ENCODE measurements around the gene TMPRSS4. TPM values are rescaled to one million over a fixed set of nuclear protein-coding genes. Genes with fewer than 3 reads are reported as not detected.

Gene TMPRSS4
- total RNA-seq, 3 donors from 2014 or later (not counting 1 experiment from before 2014, with no cell fraction given), result not detected

GRCh38 chr11:118164885-118165284 lies 88.0 kb downstream of the TMPRSS4 start:
- no peak overlapping the region for H3K4me3 ChIP-seq (ENCODE audit: low read length)
- ATAC-seq, result no peak
- no peak overlapping the region for H3K27ac ChIP-seq (ENCODE audit: low read length)
- intact Hi-C loops (cut with micrococcal nuclease), result no loop called here
- H3K27ac Mint-ChIP-seq, result no peak overlapping the region
- no peak for DNase-seq
- H3K36me3 ChIP-seq (ENCODE audit: control insufficient read depth, insufficient read depth, low read length), result no peaks in the 10 kb centered on the region
- no peak overlapping the region for H3K4me3 Mint-ChIP-seq
- no peaks in the 10 kb centered on the region for H3K4me1 ChIP-seq (ENCODE audit: control insufficient read depth, insufficient read depth, low read length)
- H3K27me3 Mint-ChIP-seq (ENCODE audit: low read depth in 2 of 2), result peaks cover 6 to 7% of the 10 kb centered on the region in 2 donors
- no peaks in the 10 kb centered on the region for H3K9me3 Mint-ChIP-seq
- no peaks in the 10 kb centered on the region for H3K4me1 Mint-ChIP-seq
- H3K27me3 ChIP-seq (ENCODE audit: control insufficient read depth, insufficient read depth, low read length), result no peaks in the 10 kb centered on the region
- H3K9me3 ChIP-seq (ENCODE audit: control insufficient read depth, insufficient read depth, low read length), result no peaks in the 10 kb centered on the region
- no peaks in the 10 kb centered on the region for H3K36me3 Mint-ChIP-seq
- 86% methylated on average over 1 of the region's 2 CpGs for WGBS (ENCODE audit: insufficient coverage)
- TF ChIP-seq, protein P1, sequence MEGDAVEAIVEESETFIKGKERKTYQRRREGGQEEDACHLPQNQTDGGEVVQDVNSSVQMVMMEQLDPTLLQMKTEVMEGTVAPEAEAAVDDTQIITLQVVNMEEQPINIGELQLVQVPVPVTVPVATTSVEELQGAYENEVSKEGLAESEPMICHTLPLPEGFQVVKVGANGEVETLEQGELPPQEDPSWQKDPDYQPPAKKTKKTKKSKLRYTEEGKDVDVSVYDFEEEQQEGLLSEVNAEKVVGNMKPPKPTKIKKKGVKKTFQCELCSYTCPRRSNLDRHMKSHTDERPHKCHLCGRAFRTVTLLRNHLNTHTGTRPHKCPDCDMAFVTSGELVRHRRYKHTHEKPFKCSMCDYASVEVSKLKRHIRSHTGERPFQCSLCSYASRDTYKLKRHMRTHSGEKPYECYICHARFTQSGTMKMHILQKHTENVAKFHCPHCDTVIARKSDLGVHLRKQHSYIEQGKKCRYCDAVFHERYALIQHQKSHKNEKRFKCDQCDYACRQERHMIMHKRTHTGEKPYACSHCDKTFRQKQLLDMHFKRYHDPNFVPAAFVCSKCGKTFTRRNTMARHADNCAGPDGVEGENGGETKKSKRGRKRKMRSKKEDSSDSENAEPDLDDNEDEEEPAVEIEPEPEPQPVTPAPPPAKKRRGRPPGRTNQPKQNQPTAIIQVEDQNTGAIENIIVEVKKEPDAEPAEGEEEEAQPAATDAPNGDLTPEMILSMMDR (IDR thresholded peaks at IDR 0.05), result no peak

- Mint-ChIP-seq H3K4me3 (no peak overlapping the region), H3K9me3 (no peaks in the 10 kb centered on the region), H3K4me1 (no peaks in the 10 kb centered on the region), H3K27ac (no peak overlapping the region), H3K36me3 (no peaks in the 10 kb centered on the region), H3K27me3 (ENCODE audit: low read depth in 2 of 2) (peaks cover 7 to 12% of the 10 kb centered on the region in 2 donors)
- ATAC-seq (no peak), DNase-seq (no peak)
- H3K4me3 ChIP-seq (ENCODE audit: low read length), result no peak overlapping the region
- H3K27ac ChIP-seq (ENCODE audit: low read length), result no peak overlapping the region
- H3K9me3 ChIP-seq (ENCODE audit: control insufficient read depth, insufficient read depth, low read length), result no peaks in the 10 kb centered on the region
- WGBS (ENCODE audit: insufficient coverage), result 85% methylated on average over 17 of the region's 17 CpGs
- no peaks in the 10 kb centered on the region for H3K27me3 ChIP-seq (ENCODE audit: control insufficient read depth, insufficient read depth, low read length)
- TF ChIP-seq, protein P1 (IDR thresholded peaks at IDR 0.05), result no peak
- intact Hi-C loops (cut with micrococcal nuclease), result no loop called here
- H3K4me1 ChIP-seq (ENCODE audit: control insufficient read depth, insufficient read depth, low read length), result peaks cover 4% of the 10 kb centered on the region
- no peaks in the 10 kb centered on the region for H3K36me3 ChIP-seq (ENCODE audit: control insufficient read depth, insufficient read depth, low read length)
Observed at GRCh38 chr11:118166641-118167040, 89.8 kb downstream of the TMPRSS4 start.

DNA sequence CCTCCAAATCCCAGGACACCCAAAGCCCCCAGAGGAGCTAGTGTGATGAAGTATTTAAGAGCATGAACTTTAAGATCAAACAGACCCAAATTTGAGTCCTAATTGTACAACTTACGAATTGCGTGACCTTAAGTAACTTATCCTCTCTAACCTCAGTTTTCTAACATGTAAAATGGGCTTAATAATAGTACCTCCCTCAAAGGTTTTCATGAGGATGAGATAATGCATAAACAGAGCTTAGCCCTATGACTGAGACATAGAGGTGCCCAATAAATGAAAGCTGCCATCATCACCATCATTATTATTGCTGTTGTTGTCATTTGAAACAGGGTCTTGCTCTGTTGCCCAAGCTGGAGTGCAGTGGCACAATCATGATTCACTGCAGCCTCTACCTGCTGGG lies 90.4 kb downstream of the TMPRSS4 start:
- peaks cover 7% of the 10 kb centered on the region for H3K4me1 ChIP-seq (ENCODE audit: control insufficient read depth, insufficient read depth, low read length)
- H3K4me1 Mint-ChIP-seq, result no peaks in the 10 kb centered on the region
- no peaks in the 10 kb centered on the region for H3K36me3 Mint-ChIP-seq
- no peak overlapping the region for H3K27ac Mint-ChIP-seq
- no peaks in the 10 kb centered on the region for H3K27me3 ChIP-seq (ENCODE audit: control insufficient read depth, insufficient read depth, low read length)
- no peak overlapping the region for H3K4me3 Mint-ChIP-seq
- intact Hi-C loops (cut with micrococcal nuclease), result no loop called here
- H3K27me3 Mint-ChIP-seq (ENCODE audit: low read depth in 2 of 2), result peaks cover 7 to 12% of the 10 kb centered on the region in 2 donors
- H3K36me3 ChIP-seq (ENCODE audit: control insufficient read depth, insufficient read depth, low read length), result no peaks in the 10 kb centered on the region
- TF ChIP-seq, protein P1 (IDR thresholded peaks at IDR 0.05), result no peak
- 88% methylated on average over 2 of the region's 2 CpGs for WGBS (ENCODE audit: insufficient coverage)
- H3K27ac ChIP-seq (ENCODE audit: low read length), result no peak overlapping the region
- ATAC-seq (no peak), DNase-seq (no peak)
- H3K9me3 Mint-ChIP-seq, result no peaks in the 10 kb centered on the region
- H3K9me3 ChIP-seq (ENCODE audit: control insufficient read depth, insufficient read depth, low read length), result no peaks in the 10 kb centered on the region
- no peak overlapping the region for H3K4me3 ChIP-seq (ENCODE audit: low read length)

DNA sequence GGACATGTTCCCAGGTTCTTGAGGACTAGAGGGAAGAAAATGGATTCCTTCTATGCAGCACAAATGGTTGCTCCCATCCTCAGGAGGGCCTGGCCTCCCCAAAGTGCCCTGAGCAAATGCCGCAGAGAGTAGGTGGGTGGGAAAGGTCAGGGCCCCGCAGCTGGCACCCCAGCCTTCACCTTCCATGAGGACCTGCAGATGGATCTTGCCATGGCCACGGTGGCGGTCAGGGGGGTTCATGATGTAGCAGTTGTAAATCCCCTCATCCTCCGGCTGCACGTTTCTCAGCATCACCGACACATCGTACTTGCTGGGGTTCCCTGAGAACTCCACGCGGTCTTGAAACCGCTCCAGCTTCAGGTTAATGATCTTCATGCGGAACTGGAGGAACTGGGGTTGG lies 91.0 kb downstream of the TMPRSS4 start:
- Histone ChIP-seq H3K27ac (ENCODE audit: low read length) (no peak overlapping the region), H3K27me3 (ENCODE audit: control insufficient read depth, insufficient read depth, low read length) (no peaks in the 10 kb centered on the region), H3K4me1 (ENCODE audit: control insufficient read depth, insufficient read depth, low read length) (peaks cover 7% of the 10 kb centered on the region), H3K36me3 (ENCODE audit: control insufficient read depth, insufficient read depth, low read length) (no peaks in the 10 kb centered on the region), H3K4me3 (ENCODE audit: low read length) (no peak overlapping the region), H3K9me3 (ENCODE audit: control insufficient read depth, insufficient read depth, low read length) (no peaks in the 10 kb centered on the region)
- DNase-seq (no peak), ATAC-seq (no peak)
- H3K27ac Mint-ChIP-seq, result no peak overlapping the region
- 92% methylated on average over 12 of the region's 12 CpGs for WGBS (ENCODE audit: insufficient coverage)
- H3K36me3 Mint-ChIP-seq, result no peaks in the 10 kb centered on the region
- H3K4me1 Mint-ChIP-seq, result no peaks in the 10 kb centered on the region
- intact Hi-C loops (cut with micrococcal nuclease), result no loop called here
- no peak overlapping the region for H3K4me3 Mint-ChIP-seq
- peaks cover 7 to 15% of the 10 kb centered on the region in 2 donors for H3K27me3 Mint-ChIP-seq (ENCODE audit: low read depth in 2 of 2)
- TF ChIP-seq, protein P1 (IDR thresholded peaks at IDR 0.05), result no peak
- H3K9me3 Mint-ChIP-seq, result no peaks in the 10 kb centered on the region

Data from natural killer cell (primary cell).